ENCODE data around the gene SMIM35.

The SMIM35 gene

DNA sequence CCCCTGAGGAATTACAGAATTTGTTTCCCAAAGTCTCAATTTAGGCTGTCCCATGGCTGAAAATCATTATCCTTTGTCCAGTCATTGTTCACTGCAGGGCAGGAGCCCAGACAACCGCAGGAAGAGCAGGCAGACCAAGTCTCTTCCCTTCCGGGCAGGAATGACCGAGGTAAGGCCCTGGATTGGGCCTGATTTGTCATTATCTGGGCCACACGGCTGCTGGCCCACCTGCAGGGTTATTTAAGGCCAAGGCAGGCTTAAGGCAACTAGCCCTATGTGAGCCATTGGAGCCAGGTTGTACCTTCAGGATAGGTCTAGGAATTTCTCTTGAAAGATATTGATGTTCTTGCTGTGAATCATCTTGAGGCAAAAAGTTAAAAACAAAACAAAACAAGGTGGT, 110.3 kb downstream of the SMIM35 start:
- H3K9me3 ChIP-seq (ENCODE audit: severe bottlenecking) = no peaks in the 10 kb centered on the region
- H3K36me3 ChIP-seq = no peaks in the 10 kb centered on the region
- TF ChIP-seq, protein P1, sequence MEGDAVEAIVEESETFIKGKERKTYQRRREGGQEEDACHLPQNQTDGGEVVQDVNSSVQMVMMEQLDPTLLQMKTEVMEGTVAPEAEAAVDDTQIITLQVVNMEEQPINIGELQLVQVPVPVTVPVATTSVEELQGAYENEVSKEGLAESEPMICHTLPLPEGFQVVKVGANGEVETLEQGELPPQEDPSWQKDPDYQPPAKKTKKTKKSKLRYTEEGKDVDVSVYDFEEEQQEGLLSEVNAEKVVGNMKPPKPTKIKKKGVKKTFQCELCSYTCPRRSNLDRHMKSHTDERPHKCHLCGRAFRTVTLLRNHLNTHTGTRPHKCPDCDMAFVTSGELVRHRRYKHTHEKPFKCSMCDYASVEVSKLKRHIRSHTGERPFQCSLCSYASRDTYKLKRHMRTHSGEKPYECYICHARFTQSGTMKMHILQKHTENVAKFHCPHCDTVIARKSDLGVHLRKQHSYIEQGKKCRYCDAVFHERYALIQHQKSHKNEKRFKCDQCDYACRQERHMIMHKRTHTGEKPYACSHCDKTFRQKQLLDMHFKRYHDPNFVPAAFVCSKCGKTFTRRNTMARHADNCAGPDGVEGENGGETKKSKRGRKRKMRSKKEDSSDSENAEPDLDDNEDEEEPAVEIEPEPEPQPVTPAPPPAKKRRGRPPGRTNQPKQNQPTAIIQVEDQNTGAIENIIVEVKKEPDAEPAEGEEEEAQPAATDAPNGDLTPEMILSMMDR (IDR thresholded peaks at IDR 0.05; ENCODE audit: low read depth, low read length) = no peak
- no peaks in the 10 kb centered on the region for H3K27me3 ChIP-seq (ENCODE audit: insufficient read depth, low read depth, severe bottlenecking)
- DNase-seq = no peak
- no peak overlapping the region for H3K4me3 ChIP-seq (ENCODE audit: low read depth, low read length)
- H3K27ac ChIP-seq = no peak overlapping the region

DNA sequence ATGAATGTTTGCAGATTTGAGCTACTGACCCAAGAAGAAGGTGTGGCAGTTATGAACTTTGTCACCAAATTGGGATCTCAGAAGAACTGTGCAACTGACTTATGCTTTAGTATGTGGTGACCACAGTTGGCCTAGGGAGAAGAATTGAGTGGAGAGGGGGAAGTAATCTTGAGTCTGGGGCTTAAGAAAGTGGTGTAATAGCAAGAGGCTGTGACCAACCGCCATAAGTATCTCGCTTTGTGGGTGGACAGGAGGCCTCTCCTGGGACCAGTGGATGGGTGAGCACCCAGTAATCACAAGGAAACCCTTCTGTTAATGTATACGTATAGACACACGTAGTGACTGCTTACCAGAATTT, 113.3 kb downstream of the SMIM35 start:
- no peaks in the 10 kb centered on the region for H3K27me3 ChIP-seq (ENCODE audit: insufficient read depth, low read depth, severe bottlenecking)
- DNase-seq = no peak
- H3K9me3 ChIP-seq (ENCODE audit: severe bottlenecking) = no peaks in the 10 kb centered on the region
- H3K36me3 ChIP-seq = no peaks in the 10 kb centered on the region
- no peak overlapping the region for H3K27ac ChIP-seq
- no peak overlapping the region for H3K4me3 ChIP-seq (ENCODE audit: low read depth, low read length)
- TF ChIP-seq, protein P1 (IDR thresholded peaks at IDR 0.05; ENCODE audit: low read depth, low read length) = no peak

DNA sequence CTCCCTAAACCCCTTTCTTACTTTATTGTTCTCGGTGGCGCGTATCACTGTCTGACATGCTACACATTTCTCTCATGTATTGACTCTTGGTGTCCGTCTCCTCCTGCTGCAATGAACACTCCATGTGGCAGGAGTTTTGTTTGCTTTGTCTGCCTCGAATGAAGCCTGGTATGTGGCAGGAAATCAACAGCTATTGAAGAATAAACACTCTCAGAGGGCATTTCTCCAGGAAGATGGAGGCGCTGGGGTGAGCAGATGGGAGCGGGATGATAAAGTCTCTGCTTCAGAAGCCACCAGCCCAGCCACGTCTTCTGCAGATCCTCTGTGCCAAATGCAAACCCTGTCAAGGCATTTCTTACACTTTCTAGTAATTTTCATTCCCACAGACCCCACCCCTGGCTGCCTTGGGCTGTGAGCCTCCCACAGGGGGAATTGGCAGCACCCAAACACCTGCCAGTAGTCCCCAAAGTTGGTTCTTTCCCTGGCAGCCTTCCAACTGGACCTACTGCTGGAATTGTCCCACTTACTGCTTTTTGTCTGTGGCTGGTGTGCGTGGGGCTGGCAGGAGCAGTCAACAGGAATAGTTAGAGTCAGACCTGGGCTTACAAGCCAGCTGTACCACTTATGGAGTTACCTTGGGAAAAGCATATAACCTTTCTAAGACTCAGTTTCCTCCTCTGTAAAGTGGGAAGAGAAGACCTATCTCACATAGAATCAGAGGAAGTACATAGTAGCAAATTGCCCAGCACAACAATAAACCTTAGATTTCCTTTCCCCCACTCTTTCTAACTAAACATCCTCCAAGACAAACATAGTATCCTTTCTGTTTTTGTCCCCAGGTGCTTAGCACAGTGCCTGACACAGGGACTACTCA, 113.9 kb downstream of the SMIM35 start:
- DNase-seq = no peak
- TF ChIP-seq, protein P1 (IDR thresholded peaks at IDR 0.05; ENCODE audit: low read depth, low read length) = no peak
- H3K27ac ChIP-seq = no peak overlapping the region
- no peak overlapping the region for H3K4me3 ChIP-seq (ENCODE audit: low read depth, low read length)
- no peaks in the 10 kb centered on the region for H3K9me3 ChIP-seq (ENCODE audit: severe bottlenecking)
- no peaks in the 10 kb centered on the region for H3K36me3 ChIP-seq
- H3K27me3 ChIP-seq (ENCODE audit: insufficient read depth, low read depth, severe bottlenecking) = no peaks in the 10 kb centered on the region

DNA sequence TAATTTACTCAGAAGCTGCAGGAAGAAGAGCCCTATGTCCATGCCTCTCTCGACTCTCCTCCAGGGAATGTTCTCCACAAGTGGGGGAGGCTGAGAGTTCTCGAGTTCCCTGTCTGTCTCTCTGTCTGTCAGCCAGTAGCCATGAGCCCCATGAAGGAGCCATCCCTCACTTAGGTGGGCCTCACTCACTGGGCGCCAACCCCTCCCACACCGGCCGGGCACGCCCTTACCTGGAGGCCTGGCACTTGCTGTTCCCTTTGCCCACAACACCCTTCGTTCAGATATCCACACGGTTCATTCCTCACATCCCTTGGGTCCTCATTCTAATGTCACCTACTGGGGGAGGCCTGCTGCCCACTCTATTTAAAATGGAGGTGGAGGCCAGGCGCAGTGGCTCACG, 114.7 kb downstream of the SMIM35 start:
- H3K27me3 ChIP-seq (ENCODE audit: insufficient read depth, low read depth, severe bottlenecking) = no peaks in the 10 kb centered on the region
- no peaks in the 10 kb centered on the region for H3K36me3 ChIP-seq
- H3K4me3 ChIP-seq (ENCODE audit: low read depth, low read length) = no peak overlapping the region
- TF ChIP-seq, protein P1 (IDR thresholded peaks at IDR 0.05; ENCODE audit: low read depth, low read length) = no peak
- no peak for DNase-seq
- H3K9me3 ChIP-seq (ENCODE audit: severe bottlenecking) = no peaks in the 10 kb centered on the region
- no peak overlapping the region for H3K27ac ChIP-seq

DNA sequence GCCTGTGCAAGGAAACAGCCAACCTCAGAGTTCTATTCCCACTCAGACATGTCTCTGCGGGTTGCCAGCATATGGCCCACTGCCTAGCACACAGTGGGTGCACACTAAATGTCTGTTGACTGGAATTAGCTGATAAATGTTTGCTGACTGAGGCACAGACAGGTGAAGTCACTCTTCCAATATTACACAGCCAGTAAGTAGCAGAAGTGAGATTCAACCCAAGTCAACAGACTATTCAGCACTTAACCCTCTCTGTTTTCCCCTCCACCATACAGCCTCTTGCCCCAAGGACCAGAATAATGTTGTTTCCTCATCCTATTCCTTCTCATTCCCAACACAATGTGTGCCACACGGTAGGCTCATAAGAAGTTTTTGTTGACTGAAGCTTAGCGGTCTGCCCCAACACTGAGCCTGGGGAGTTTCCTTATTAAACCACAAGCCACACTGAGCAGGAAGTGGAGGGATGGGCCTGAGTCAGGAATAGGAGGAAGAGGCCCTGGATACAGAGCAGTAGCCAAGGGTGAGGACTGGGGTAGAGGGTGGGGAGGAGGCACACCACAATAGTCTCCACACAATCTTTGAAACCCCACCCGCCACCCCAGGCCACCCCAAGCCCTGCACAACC, 116.3 kb downstream of the SMIM35 start:
- TF ChIP-seq, protein P1 (IDR thresholded peaks at IDR 0.05; ENCODE audit: low read depth, low read length) = no peak
- H3K27me3 ChIP-seq (ENCODE audit: insufficient read depth, low read depth, severe bottlenecking) = no peaks in the 10 kb centered on the region
- DNase-seq = no peak
- no peaks in the 10 kb centered on the region for H3K36me3 ChIP-seq
- no peaks in the 10 kb centered on the region for H3K9me3 ChIP-seq (ENCODE audit: severe bottlenecking)
- no peak overlapping the region for H3K27ac ChIP-seq
- no peak overlapping the region for H3K4me3 ChIP-seq (ENCODE audit: low read depth, low read length)

Data from WERI-Rb-1 (cell line).